ENCODE measurements around the gene AADACL3.

DNA sequence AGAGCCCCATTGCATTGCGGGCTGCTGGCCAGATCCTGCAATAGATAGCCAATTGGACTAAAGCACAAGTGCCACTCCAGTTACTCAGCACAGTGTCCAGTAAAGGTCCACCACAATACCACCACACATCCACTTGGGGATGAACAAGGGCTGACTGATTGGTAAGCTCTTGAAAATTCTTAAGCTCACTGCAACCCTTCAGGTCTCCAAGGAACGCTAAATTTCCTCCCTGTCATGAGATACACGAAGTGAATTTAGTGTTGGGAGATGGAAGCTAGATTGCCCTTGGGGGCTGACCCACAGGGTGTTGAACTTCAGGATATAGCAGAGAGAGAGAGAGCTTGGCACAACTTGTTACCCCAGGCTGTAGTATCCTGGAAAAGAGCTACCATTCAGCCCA lies 9.8 kb upstream of the AADACL3 start:
- TF ChIP-seq ELF4 (IDR thresholded peaks at IDR 0.05) = no peak
- TF ChIP-seq TARDBP (IDR thresholded peaks at IDR 0.05) = no peak
- TF ChIP-seq CTBP1 (IDR thresholded peaks at IDR 0.05; ENCODE audit: borderline replicate concordance) = no peak
- TF ChIP-seq FOXK2 (IDR thresholded peaks at IDR 0.05) = no peak
- TF ChIP-seq, protein P1, sequence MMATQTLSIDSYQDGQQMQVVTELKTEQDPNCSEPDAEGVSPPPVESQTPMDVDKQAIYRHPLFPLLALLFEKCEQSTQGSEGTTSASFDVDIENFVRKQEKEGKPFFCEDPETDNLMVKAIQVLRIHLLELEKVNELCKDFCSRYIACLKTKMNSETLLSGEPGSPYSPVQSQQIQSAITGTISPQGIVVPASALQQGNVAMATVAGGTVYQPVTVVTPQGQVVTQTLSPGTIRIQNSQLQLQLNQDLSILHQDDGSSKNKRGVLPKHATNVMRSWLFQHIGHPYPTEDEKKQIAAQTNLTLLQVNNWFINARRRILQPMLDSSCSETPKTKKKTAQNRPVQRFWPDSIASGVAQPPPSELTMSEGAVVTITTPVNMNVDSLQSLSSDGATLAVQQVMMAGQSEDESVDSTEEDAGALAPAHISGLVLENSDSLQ (IDR thresholded peaks at IDR 0.05) = no peak
- TF ChIP-seq HDGF (IDR thresholded peaks at IDR 0.05; ENCODE audit: borderline replicate concordance) = no peak
- no peak for TF ChIP-seq SP1 (IDR thresholded peaks at IDR 0.05)
- no peak for TF ChIP-seq BHLHE40 (IDR thresholded peaks at IDR 0.05; ENCODE audit: borderline replicate concordance)
- no peak for TF ChIP-seq FOXA1 (IDR thresholded peaks at IDR 0.05)
- no peak for TF ChIP-seq SUZ12 (IDR thresholded peaks at IDR 0.05)
- TF ChIP-seq FOXM1 (IDR thresholded peaks at IDR 0.05; ENCODE audit: borderline replicate concordance) = no peak
- TF ChIP-seq ARNT (IDR thresholded peaks at IDR 0.05) = no peak
